GM12872 (cell line): ENCODE data around the gene NEDD4L.

Experiments
- CTCF ChIP-seq: IDR thresholded peaks from 3 replicates; pipeline ENCODE4 v1.5.1; 2011; ENCODE audit warnings: low read depth, mild to moderate bottlenecking, low read length, moderate library complexity; ENCODE audit not compliant: insufficient read depth

Gene NEDD4L

GRCh38 chr18:58255701-58256311, 211.8 kb downstream of the NEDD4L start:
- no peak for TF ChIP-seq CTCF

DNA sequence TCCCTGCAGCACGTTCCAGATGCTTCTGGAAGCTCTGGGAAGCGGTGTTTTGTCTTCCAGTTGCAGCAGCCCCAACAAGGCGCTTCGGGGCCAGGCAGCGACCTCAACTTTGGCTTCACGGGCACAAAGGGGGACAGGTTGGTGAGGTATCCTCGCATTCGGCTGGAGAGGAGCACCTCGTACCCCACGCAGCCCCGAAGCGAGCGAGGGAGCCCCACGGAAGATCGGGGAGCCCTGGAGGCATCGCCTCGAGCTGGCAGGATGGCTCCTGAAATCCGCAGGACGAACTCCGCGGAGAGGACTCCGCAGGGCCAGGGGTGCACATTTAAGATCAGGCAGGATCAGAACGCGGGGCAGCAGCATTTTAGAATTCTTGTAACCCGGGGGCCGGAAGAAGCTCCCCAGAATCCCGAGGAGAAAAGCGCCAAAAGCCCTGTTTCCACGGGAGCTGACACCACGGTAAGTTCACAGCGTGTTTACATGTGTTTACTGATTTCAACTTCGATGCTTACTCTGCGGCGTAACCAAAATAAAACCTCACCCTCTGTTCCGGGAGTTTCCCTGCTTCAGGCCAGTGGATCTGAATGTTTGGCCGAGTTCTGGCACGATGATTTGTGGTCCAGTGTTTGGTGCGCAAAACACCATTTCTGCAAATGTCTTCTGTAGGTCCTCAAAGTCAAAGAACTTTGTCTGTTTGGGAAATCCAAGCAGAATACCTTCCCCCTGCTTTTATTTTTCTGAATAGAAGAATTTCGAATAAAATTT, 212.5 kb downstream of the NEDD4L start:
- TF ChIP-seq CTCF: no peak

DNA sequence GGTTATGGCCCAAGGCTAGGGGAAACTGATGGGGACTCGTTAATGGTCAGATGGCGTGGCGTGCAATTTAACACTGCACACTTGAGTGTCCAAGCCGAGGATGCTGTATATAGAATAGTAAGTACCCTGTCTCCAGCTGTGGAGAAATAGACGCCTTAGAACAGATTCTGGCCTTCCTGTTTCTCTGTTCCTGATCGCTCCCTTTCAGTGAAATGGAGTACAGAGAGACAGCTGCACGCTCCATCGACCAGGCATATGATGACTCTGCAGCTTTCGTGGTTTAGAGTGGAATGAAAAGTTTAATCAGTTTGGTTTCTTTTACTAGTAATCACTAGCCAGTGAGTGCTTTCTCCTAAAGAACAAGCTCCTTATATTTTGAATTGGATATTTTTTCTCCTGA, 213.4 kb downstream of the NEDD4L start:
- TF ChIP-seq CTCF: no peak

DNA sequence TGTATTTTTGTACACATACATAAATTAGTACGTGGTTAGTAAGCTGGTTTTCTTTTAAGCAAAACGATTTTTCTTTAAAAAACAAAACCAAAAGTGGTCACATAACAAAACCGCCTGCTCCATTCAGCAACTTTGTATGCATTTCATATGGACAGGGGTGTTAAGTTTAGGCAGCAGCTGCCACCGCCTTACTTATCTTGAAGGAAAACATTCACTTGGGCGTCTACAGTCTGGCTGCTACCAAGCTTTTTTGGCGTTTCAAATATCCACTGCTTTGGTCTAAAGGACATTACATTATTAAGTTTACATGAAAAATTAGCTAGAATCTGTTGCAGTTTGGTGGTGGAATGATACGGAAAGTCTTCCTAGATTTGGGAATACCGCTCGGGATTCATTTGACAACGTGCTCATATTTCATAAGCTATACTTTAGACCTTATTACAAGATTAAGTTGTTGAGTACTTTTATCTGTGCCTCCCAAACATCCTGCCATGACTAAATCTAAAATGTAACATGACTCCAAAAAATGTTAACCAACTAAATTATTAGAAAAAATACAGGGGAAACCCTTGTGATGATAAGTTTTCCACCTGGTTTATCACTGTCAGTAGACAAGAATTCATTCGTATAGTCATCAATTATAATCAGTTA, 214.8 kb downstream of the NEDD4L start:
- no peak for TF ChIP-seq CTCF

DNA sequence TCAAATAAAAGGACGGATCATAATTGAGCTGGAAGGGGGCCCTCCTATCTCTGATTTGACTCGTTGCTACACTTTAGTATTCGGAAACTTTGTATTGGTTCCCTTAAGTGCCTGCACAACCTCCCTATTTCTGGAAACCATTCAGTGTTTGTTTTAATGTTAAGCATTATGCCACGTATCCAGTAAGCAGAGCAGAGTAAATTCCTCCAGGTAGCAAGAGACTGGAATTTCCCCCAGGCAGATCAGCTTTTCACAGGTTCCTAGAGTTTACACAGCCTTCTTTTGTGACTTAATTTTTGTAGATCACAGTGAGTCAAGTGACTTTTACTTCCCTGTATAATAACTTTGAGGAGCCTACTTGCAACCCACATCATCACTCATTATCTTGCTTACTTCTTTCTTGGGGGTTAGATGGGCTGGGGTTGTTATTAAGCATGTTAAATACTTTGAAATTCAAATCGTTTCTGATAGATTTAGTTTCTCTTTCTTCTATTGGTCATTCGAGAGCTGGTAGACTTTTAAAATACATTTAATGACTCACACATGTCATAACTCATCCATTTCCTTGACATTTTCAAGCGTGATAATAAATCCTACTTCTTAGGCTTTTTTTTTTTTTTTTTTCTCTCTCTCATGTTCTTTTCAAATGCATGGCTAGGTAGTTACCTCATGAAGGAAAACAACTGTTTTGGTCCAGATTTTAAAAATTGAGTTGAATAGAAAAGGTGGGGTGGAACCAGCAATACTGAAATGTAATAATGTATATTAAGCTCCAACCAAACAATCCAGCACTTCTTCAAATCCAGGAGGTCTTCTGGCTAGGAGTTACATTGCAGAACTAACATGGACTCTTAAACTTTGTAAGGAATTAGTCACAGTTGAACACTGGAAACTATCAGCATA, 219.3 kb downstream of the NEDD4L start:
- no peak for TF ChIP-seq CTCF

DNA sequence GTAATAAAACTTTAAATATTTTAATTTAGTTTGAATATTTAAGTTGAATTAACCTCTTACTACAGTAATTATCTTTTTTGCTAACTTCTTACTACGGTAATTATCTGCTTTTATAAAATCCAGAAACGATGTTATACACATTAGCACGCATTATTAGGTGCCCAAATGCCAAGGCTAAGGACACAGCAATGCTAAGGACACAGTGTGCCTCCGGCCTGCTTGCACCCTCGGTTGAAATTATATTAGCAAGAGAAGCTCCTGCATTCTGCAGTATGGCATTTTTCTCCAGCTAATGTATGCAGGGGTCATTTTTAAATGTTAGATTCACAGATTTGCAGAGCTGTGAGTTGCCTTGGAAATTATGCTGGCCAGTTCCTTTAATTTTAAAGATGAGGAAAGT, 220.0 kb downstream of the NEDD4L start:
- no peak for TF ChIP-seq CTCF

GRCh38 chr18:58264840-58265239, 220.8 kb downstream of the NEDD4L start:
- no peak for TF ChIP-seq CTCF
